Measurements from ENCODE around the gene PRIMA1. TPM values are rescaled to one million over a fixed set of nuclear protein-coding genes. Genes with fewer than 3 reads are reported as not detected.

The PRIMA1 gene
- total RNA-seq, 2 donors from 2014 or later, result 2.3 to 3.5 TPM

DNA sequence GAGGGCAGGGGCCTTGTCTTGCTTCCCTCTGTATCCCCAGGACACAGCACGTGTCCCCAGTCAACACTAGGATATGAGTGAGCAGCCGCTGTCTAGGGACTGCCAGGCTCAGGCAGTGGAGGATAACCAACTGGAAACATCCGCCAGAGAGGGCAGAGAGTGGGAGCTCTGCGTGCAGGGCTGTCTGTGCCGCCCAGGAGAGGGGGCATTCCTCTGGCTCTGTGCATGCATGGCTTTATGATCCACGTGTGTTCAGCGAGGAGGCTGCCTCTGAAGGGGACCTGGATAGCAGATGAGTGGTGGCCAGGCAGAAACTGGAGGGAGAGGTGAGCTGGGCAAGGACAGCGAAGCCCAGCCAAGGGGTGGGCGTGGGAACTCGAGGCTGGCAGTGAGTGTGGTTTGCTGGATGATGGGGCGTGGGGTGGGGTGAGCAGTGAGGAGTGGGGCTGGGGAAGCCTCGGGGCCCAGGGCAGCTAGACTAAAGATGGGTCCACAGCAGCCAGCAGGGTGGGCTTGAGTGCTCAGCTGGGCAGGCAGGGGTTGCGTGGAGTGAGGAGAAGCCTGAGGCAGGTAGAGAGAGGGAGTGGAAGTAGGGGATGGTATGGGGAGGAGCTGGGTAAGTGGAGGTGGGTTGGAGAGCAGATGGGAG is 72.9 kb downstream of the PRIMA1 start:
- no peaks in the 10 kb centered on the region for H3K36me3 ChIP-seq
- no peak overlapping the region for H3K4me3 ChIP-seq
- H3K4me1 ChIP-seq (ENCODE audit: control insufficient read depth in 1 of 2, low read depth in 2 of 2), result no peaks in the 10 kb centered on the region
- no peaks in the 10 kb centered on the region for H3K27me3 ChIP-seq (replicated peaks; ENCODE audit: insufficient read depth)
- TF ChIP-seq, protein P1, sequence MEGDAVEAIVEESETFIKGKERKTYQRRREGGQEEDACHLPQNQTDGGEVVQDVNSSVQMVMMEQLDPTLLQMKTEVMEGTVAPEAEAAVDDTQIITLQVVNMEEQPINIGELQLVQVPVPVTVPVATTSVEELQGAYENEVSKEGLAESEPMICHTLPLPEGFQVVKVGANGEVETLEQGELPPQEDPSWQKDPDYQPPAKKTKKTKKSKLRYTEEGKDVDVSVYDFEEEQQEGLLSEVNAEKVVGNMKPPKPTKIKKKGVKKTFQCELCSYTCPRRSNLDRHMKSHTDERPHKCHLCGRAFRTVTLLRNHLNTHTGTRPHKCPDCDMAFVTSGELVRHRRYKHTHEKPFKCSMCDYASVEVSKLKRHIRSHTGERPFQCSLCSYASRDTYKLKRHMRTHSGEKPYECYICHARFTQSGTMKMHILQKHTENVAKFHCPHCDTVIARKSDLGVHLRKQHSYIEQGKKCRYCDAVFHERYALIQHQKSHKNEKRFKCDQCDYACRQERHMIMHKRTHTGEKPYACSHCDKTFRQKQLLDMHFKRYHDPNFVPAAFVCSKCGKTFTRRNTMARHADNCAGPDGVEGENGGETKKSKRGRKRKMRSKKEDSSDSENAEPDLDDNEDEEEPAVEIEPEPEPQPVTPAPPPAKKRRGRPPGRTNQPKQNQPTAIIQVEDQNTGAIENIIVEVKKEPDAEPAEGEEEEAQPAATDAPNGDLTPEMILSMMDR (IDR thresholded peaks at IDR 0.05), result no peak
- H3K9me3 ChIP-seq, result no peaks in the 10 kb centered on the region
- no peak for DNase-seq (ENCODE audit: low spot score)
- ATAC-seq (ENCODE audit: insufficient number of reproducible peaks, low FRiP score, low read depth), result no peak
- no peak overlapping the region for H3K27ac ChIP-seq

DNA sequence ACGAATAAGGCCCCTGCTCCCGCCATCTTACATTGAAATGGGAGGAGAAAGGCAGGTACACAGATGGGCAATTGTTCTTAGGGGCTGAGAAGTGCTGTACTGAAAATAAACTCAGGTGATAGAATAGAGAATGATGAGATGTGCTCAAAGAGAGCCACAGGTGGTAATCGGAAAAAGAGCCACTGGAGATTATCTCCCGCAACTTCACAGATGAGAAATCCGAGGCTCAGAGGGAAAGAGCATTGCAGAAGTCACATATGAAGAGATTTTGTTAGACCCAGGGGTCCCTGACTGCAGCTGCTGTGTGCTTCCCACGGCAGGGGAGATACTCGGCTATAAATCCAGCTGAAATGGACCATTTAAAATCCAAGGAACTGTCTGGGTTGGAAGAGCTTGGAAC is 73.7 kb downstream of the PRIMA1 start:
- Histone ChIP-seq H3K9me3 (no peaks in the 10 kb centered on the region), H3K36me3 (no peaks in the 10 kb centered on the region), H3K4me1 (ENCODE audit: control insufficient read depth in 1 of 2, low read depth in 2 of 2) (no peaks in the 10 kb centered on the region), H3K27me3 (replicated peaks; ENCODE audit: insufficient read depth) (no peaks in the 10 kb centered on the region), H3K27ac (no peak overlapping the region), H3K4me3 (no peak overlapping the region)
- TF ChIP-seq, protein P1 (IDR thresholded peaks at IDR 0.05), result no peak
- ATAC-seq (ENCODE audit: insufficient number of reproducible peaks, low FRiP score, low read depth) (no peak), DNase-seq (ENCODE audit: low spot score) (no peak)

DNA sequence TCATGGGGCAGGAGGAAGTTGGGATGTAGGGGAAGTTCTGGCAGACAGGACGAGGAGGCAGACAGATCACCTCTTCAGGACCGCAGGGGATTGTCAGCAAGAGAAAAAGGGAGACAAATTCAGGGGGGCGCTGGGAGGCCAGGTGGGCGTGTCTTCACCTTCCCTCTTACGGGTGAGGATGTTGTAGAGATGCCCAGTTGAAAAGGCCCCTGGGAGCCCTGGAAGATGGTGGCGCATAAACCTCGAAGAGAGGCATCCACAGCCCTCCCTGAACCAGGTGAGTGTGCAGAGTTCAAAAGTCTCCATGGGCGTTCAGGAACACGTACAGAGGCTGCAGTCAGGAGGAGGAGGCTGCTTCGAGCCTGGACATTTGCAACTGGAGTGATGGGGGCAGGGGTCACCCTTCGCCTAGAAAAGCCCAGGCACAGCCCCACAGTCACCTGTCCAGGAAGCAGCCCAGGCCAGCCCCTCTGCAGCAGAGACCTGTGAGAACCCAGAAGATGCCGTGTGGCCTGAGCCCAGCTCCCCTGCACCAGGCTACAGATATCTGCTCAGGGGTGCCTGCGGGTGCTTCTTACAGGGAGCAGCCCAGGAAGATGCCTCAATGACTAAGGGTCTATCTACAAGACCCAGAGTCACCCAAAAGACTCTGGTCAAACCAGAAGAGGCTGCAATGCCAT is 74.4 kb downstream of the PRIMA1 start:
- Histone ChIP-seq H3K9me3 (no peaks in the 10 kb centered on the region), H3K27me3 (replicated peaks; ENCODE audit: insufficient read depth) (no peaks in the 10 kb centered on the region), H3K27ac (no peak overlapping the region), H3K4me1 (ENCODE audit: control insufficient read depth in 1 of 2, low read depth in 2 of 2) (no peaks in the 10 kb centered on the region), H3K4me3 (no peak overlapping the region), H3K36me3 (no peaks in the 10 kb centered on the region)
- no peak for DNase-seq (ENCODE audit: low spot score)
- ATAC-seq (ENCODE audit: insufficient number of reproducible peaks, low FRiP score, low read depth), result no peak
- TF ChIP-seq, protein P1 (IDR thresholded peaks at IDR 0.05), result no peak

DNA sequence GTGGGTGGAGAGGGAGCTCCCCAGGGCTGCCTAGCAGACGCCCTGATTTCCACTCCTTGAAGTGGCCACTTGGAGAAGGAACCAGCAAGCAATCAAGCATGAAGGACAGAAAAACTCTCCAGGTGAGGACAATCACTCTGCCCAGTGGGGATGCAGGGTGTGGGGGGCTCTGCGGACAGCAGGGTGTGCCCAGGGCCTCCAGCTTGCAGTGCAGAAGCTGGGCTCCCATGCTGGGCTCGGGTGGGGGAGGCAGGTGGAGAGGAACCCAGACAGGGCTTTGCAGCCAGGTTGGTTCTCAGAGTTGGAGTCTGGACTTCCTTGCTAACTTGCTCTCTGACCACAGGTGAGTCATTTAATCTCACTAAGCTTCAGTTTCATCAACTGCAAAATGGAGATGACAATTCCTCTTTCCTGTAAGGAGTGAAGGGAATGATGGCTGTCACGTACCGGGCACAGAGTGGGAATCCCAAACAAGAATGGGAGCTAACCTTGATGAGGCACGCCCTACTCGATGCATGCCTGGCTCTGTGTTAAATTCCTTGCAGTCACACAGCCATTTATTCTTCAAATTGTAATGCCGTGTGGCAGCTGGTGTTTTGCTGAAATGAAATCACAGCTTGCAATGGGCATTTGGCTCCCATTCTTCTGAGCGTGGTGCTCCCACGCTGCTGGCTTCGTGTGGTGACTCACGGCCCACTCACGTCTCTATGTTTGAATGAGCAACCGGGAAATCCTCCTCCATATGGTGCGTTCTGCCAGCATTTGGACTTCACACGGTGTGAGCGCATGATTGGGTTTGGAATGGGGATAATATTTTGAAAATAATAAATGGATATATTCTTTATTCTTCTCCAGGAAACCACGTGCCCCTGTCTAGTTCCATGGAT is 75.2 kb downstream of the PRIMA1 start:
- TF ChIP-seq, protein P1 (IDR thresholded peaks at IDR 0.05), result no peak
- Histone ChIP-seq H3K27ac (no peak overlapping the region), H3K27me3 (replicated peaks; ENCODE audit: insufficient read depth) (no peaks in the 10 kb centered on the region), H3K4me3 (no peak overlapping the region), H3K4me1 (ENCODE audit: control insufficient read depth in 1 of 2, low read depth in 2 of 2) (no peaks in the 10 kb centered on the region), H3K9me3 (no peaks in the 10 kb centered on the region), H3K36me3 (no peaks in the 10 kb centered on the region)
- no peak for ATAC-seq (ENCODE audit: insufficient number of reproducible peaks, low FRiP score, low read depth)
- DNase-seq (ENCODE audit: low spot score), result no peak

Data from thoracic aorta (tissue), 2 donors.